Effector memory CD4-positive, alpha-beta T cell (primary cell): Measurements from ENCODE around the gene EPS8L2.

Experiments
- DNase-seq, 3 donors: peaks; one replicate each; pipeline ENCODE4 v3.0.0-alpha.2; 2020
- H3K27ac ChIP-seq: 2 replicates; pipeline ENCODE4 v1.7.0; 2013; ENCODE audit warnings: mild to moderate bottlenecking, low read length, moderate library complexity; ENCODE audit not compliant: insufficient read depth, poor library complexity, severe bottlenecking
- H3K27me3 ChIP-seq: replicated peaks from 2 replicates; pipeline ENCODE4 v1.7.0; 2013; ENCODE audit warnings: mild to moderate bottlenecking, low read length; ENCODE audit not compliant: insufficient read depth, control insufficient read depth, poor library complexity, severe bottlenecking
- H3K36me3 ChIP-seq: 2 replicates; pipeline ENCODE4 v1.7.0; 2013; ENCODE audit warnings: mild to moderate bottlenecking, low read length, moderate library complexity; ENCODE audit not compliant: control insufficient read depth, insufficient read depth
- H3K4me1 ChIP-seq: 2 replicates; pipeline ENCODE4 v1.7.0; 2013; ENCODE audit warnings: low read length, mild to moderate bottlenecking; ENCODE audit not compliant: control insufficient read depth, insufficient read depth, poor library complexity, severe bottlenecking
- H3K4me3 ChIP-seq: 2 replicates; pipeline ENCODE4 v1.7.0; 2013; ENCODE audit warnings: low read length, low read depth, mild to moderate bottlenecking; ENCODE audit not compliant: insufficient read depth, poor library complexity, severe bottlenecking
- H3K9me3 ChIP-seq: 2 replicates; pipeline ENCODE4 v1.7.0; 2013; ENCODE audit warnings: mild to moderate bottlenecking, low read length, moderate library complexity; ENCODE audit not compliant: control insufficient read depth

The EPS8L2 gene

GRCh38 chr11:704228-704674 lies 1.8 kb upstream of the EPS8L2 start:
- Histone ChIP-seq H3K4me1 (peaks cover 15% of the 10 kb centered on the region), H3K4me3 (no peak overlapping the region), H3K27ac (no peak overlapping the region), H3K27me3 (peaks cover 16% of the 10 kb centered on the region), H3K36me3 (no peaks in the 10 kb centered on the region), H3K9me3 (no peaks in the 10 kb centered on the region)
- DNase-seq, result no peak

GRCh38 chr11:704781-705645 lies 1.0 kb upstream of the EPS8L2 start:
- Histone ChIP-seq H3K4me3 (no peak overlapping the region), H3K4me1 (peaks cover 15% of the 10 kb centered on the region), H3K27ac (no peak overlapping the region), H3K36me3 (no peaks in the 10 kb centered on the region), H3K9me3 (no peaks in the 10 kb centered on the region), H3K27me3 (peaks cover 16% of the 10 kb centered on the region)
- DNase-seq, result no peak

DNA sequence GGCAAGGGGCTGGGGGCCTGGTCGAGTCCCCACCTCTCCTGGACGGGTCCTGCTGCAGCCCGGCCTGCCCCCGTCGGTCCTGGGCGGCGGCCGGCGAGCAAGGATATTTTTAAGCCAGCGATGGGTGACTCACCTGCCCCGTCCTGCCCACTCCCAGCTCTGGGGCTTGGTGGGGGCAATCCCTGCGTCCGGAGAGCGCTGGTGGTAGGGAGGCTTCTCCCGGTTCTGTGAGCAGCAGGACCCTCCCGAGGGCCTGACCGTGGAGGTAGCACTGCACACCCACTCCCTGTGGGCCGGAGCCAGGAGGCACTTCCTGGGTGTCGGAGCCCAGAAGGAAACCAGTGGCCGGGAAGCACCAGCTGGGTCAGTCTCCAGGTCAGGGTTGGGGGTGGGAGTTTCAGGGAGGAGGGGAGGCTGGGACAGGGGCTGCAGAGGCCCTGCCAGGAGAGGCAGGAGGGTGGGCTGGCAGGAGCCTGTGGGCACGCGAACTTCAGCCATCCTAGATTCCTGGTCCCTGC lies 467 bp downstream of the EPS8L2 start:
- Histone ChIP-seq H3K27ac (no peak overlapping the region), H3K27me3 (peaks cover 16% of the 10 kb centered on the region), H3K4me3 (no peak overlapping the region), H3K9me3 (no peaks in the 10 kb centered on the region), H3K36me3 (no peaks in the 10 kb centered on the region), H3K4me1 (peaks cover 15% of the 10 kb centered on the region)
- DNase-seq, result no peak

- Histone ChIP-seq H3K36me3 (no peaks in the 10 kb centered on the region), H3K27ac (no peak overlapping the region), H3K4me3 (no peak overlapping the region), H3K9me3 (no peaks in the 10 kb centered on the region), H3K4me1 (peaks cover 15% of the 10 kb centered on the region), H3K27me3 (peaks cover 16% of the 10 kb centered on the region)
- DNase-seq, result no peak
These were observed 1.2 kb downstream of the EPS8L2 start for GRCh38 chr11:706957-707816.

DNA sequence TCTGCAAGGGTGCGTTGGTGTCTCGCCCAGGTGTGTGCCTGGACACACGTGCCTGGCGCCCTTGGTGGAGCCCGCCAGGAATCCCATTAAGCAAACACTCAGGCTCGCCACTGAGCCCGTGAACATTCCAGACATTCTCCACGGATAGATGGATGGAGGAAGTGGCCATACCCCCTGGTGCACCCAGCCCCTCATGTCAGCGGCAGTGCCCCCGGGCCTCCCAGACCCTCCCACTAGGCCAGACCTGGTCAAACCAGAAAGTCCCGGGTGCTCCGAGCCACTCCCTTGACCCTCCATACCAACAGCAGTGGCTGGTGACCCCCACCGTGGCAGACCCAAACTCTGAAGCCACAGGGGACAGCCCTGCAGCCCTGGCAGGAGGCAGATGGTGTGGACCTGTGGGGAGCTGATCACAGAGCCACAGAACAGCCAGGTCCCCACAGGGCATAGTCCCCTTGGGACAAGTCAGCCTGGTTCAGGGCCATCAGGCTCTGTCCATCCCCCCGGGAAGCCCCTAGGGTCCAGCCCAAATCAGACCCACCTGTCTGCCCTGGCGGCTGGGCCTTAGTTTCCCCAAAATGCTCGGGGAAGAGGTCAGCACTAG lies 1.9 kb downstream of the EPS8L2 start:
- no peak for DNase-seq
- H3K4me1 ChIP-seq, result peaks cover 15% of the 10 kb centered on the region

GRCh38 chr11:708511-708910 lies 2.5 kb downstream of the EPS8L2 start:
- Histone ChIP-seq H3K4me3 (no peak overlapping the region), H3K27me3 (peaks cover 16% of the 10 kb centered on the region), H3K4me1 (peaks cover 15% of the 10 kb centered on the region), H3K36me3 (no peaks in the 10 kb centered on the region), H3K27ac (no peak overlapping the region), H3K9me3 (no peaks in the 10 kb centered on the region)
- DNase-seq, result no peak

More for the DNA sequence above, 1.9 kb downstream of the EPS8L2 start:
- no peak overlapping the region for H3K4me3 ChIP-seq
- no peaks in the 10 kb centered on the region for H3K9me3 ChIP-seq
- H3K36me3 ChIP-seq, result no peaks in the 10 kb centered on the region
- no peak overlapping the region for H3K27ac ChIP-seq
- peaks cover 16% of the 10 kb centered on the region for H3K27me3 ChIP-seq

- DNase-seq, result no peak
- H3K27me3 ChIP-seq, result peaks cover 16% of the 10 kb centered on the region
- H3K4me3 ChIP-seq, result no peak overlapping the region
- no peak overlapping the region for H3K27ac ChIP-seq
- H3K4me1 ChIP-seq, result peaks cover 15% of the 10 kb centered on the region
- H3K36me3 ChIP-seq, result no peaks in the 10 kb centered on the region
- no peaks in the 10 kb centered on the region for H3K9me3 ChIP-seq
These were observed 3.3 kb downstream of the EPS8L2 start for GRCh38 chr11:709109-709997.

DNA sequence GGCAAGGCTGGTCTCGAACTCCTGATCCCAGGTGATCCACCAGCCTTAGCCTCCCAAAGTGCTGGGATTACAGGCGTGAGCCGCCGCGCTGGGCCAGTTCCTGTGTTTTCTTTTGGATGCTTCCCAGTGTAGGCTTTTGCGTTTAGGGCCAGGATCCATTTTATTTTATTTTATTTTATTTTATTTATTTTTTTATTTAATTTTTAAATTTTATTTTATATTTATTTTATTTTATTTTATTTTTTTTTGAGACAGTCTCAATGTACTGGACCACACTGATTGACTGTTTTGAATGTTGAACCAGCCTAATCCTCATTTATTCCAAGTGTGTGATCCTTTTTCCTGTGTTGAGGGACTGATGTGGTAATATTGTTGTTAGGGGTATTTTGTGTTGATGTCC lies 8.4 kb downstream of the EPS8L2 start:
- H3K4me3 ChIP-seq, result no peak overlapping the region
- DNase-seq, result no peak
- no peak overlapping the region for H3K27ac ChIP-seq
- no peaks in the 10 kb centered on the region for H3K36me3 ChIP-seq
- no peaks in the 10 kb centered on the region for H3K9me3 ChIP-seq
- no peaks in the 10 kb centered on the region for H3K4me1 ChIP-seq
- no peaks in the 10 kb centered on the region for H3K27me3 ChIP-seq
